HG02981 (cell line): Measurements from ENCODE around the gene ADARB1.
"Not testable (repeated sequence)": the region's sequence is repeated elsewhere in the genome, so short reads cannot be mapped to it uniquely, and the experiment has no call there.

Experiments
- ATAC-seq: cut with Tn5 transposase; IDR thresholded peaks from one replicate; pipeline ENCODE4 v1.9.1; 2021; ENCODE audit warnings: mild to moderate bottlenecking, moderate library complexity; ENCODE audit not compliant: unreplicated experiment

Gene ADARB1

GRCh38 chr21:45074048-45074817 lies at the start of gene ADARB1:
TSS of gene ADARB1 (plus strand) at chr21:45074580. CDS start at chr21:45171657, 97,077 bp downstream.
- peak; percentile 61 for ATAC-seq

- ATAC-seq = no peak
Measured at GRCh38 chr21:45026066-45026745, 48.2 kb upstream of the ADARB1 start.

GRCh38 chr21:45026826-45027225 lies 47.6 kb upstream of the ADARB1 start:
- no peak for ATAC-seq

GRCh38 chr21:45027241-45028196 lies 46.9 kb upstream of the ADARB1 start:
- ATAC-seq = no peak

- ATAC-seq = not testable (repeated sequence)
Measured at GRCh38 chr21:45028645-45029044, 45.7 kb upstream of the ADARB1 start.

- no peak for ATAC-seq
Measured at GRCh38 chr21:45029298-45029947, 45.0 kb upstream of the ADARB1 start.

- ATAC-seq = no peak
Measured at GRCh38 chr21:45029948-45030681, 44.3 kb upstream of the ADARB1 start.

GRCh38 chr21:45030682-45031570 lies 43.5 kb upstream of the ADARB1 start:
- ATAC-seq = no peak

GRCh38 chr21:45031571-45032191 lies 42.7 kb upstream of the ADARB1 start:
- no peak for ATAC-seq

- no peak for ATAC-seq
Measured at GRCh38 chr21:45032332-45032731, 42.0 kb upstream of the ADARB1 start.

GRCh38 chr21:45032977-45033710 lies 41.2 kb upstream of the ADARB1 start:
- ATAC-seq = no peak

- no peak for ATAC-seq
Measured at GRCh38 chr21:45033791-45034555, 40.4 kb upstream of the ADARB1 start.

GRCh38 chr21:45034556-45035476 lies 39.6 kb upstream of the ADARB1 start:
- no peak for ATAC-seq

- ATAC-seq = no peak
Measured at GRCh38 chr21:45035477-45035848, 38.9 kb upstream of the ADARB1 start.

GRCh38 chr21:45036630-45037029 lies 37.8 kb upstream of the ADARB1 start:
- no peak for ATAC-seq

GRCh38 chr21:45037986-45038385 lies 36.4 kb upstream of the ADARB1 start:
- ATAC-seq = no peak
